ENCODE measurements around the gene FBXL16. TPM values are rescaled to one million over a fixed set of nuclear protein-coding genes. Genes with fewer than 3 reads are reported as not detected.

FBXL16 gene
- total and polyA plus RNA-seq, 11 donors, result 0.03 to 1.00 (median 0.59) TPM; not detected in 6

- Histone ChIP-seq H3K4me3 (no peak overlapping the region), H3K4me1 (peaks cover 0 to 16% (median 11%) of the 10 kb centered on the region in 12 donors), H3K36me3 (peaks cover 0 to 26% (median 0%) of the 10 kb centered on the region in 9 donors), H3K27ac (no peak overlapping the region), H3K9me3 (no peaks in the 10 kb centered on the region), H3K27me3 (no peaks in the 10 kb centered on the region)
- intact Hi-C loops (cut with DNase I), result loop anchor here in 1 of 10 donors (10.0 kb wide), 1 partner anchor 74 kb away; no protein-coding TSS in a partner anchor
- ATAC-seq (no peak), DNase-seq (no peak)
- TF ChIP-seq POLR2A (IDR thresholded peaks at IDR 0.05), result no peak
- TF ChIP-seq CTCF (IDR thresholded peaks at IDR 0.05), result no peak
- 91 to 94% (median 92%) methylated on average over 26 to 35 of the region's 35 CpGs for WGBS, 4 donors
Observed at GRCh38 chr16:658679-659571, 46.7 kb downstream of the FBXL16 start.

GRCh38 chr16:657487-657886 lies 48.1 kb downstream of the FBXL16 start:
- TF ChIP-seq CTCF (IDR thresholded peaks at IDR 0.05), result no peak
- no peak for TF ChIP-seq POLR2A (IDR thresholded peaks at IDR 0.05)
- Histone ChIP-seq H3K27me3 (no peaks in the 10 kb centered on the region), H3K9me3 (no peaks in the 10 kb centered on the region), H3K4me1 (peaks cover 0 to 16% (median 11%) of the 10 kb centered on the region in 12 donors), H3K36me3 (peaks cover 0 to 33% (median 0%) of the 10 kb centered on the region in 9 donors), H3K27ac (no peak overlapping the region), H3K4me3 (no peak overlapping the region)
- intact Hi-C loops (cut with DNase I), result loop anchor here in 1 of 10 donors (10.0 kb wide), 1 partner anchor 73 kb away; no protein-coding TSS in a partner anchor
- DNase-seq, result no peak
- ATAC-seq, result no peak
- 94 to 100% (median 96%) methylated on average over 7 to 22 of the region's 22 CpGs for WGBS, 4 donors

GRCh38 chr16:654034-654433 lies 51.6 kb downstream of the FBXL16 start:
- Histone ChIP-seq H3K27ac (no peak overlapping the region), H3K9me3 (no peaks in the 10 kb centered on the region), H3K4me3 (no peak overlapping the region), H3K27me3 (no peaks in the 10 kb centered on the region), H3K36me3 (peaks cover 0 to 33% (median 0%) of the 10 kb centered on the region in 9 donors), H3K4me1 (peaks cover 3 to 16% (median 9%) of the 10 kb centered on the region in 12 donors)
- DNase-seq, result no peak
- TF ChIP-seq POLR2A (IDR thresholded peaks at IDR 0.05) (no peak), CTCF (IDR thresholded peaks at IDR 0.05) (no peak)
- no peak for ATAC-seq
- intact Hi-C loops (cut with DNase I), result loop anchor here in 1 of 10 donors (10.0 kb wide), 1 partner anchor 69 kb away; no protein-coding TSS in a partner anchor
- 93 to 94% (median 93%) methylated on average over 12 of the region's 12 CpGs for WGBS, 4 donors
